GM18867 (cell line): Measurements from ENCODE around the gene MESD.
A peak's percentile ranks its signal among the peaks of the same experiment; 100 is the strongest.

Experiments
- ATAC-seq: cut with Tn5 transposase; IDR thresholded peaks from one replicate; pipeline ENCODE4 v1.9.1; 2021; ENCODE audit warnings: mild to moderate bottlenecking, moderate library complexity; ENCODE audit not compliant: unreplicated experiment

The MESD gene

DNA sequence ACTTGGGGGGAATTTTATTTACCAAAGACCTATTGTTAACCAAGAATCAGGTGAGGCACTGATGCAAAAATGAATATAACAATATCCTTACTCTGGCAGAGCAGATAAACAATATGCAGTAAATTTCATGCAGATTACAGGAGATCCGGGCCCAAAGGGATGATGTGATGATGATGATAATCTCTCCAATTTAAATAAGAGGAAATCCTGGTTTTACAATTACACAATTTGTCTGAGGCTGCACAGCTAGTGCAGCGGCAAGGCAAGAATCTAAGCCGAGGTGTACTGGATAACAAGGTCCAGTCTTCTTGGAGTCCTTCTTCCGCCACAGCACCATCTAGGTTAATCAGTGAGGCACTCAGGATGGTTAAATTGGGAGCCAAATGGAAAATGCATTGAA, 2.4 kb upstream of the MESD start:
- no peak for ATAC-seq

DNA sequence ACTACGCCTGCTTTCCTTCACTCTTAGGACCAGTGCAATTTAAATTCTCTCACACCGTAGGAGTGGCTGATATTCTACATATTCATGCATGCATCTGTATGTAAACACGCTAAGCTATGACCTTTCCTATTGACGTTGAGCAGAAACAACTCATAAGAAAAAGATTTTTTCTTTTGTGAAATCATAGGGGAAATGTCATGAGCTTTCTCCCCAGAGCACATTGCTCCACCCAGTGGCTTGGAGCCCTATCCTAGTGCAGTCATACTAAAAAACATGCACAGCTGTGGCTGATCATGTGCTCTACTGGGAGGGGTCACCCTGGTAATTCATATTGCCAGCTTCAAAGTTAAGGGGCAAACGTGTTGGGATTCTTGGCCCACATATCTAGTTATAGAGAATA, 1.8 kb upstream of the MESD start:
- no peak for ATAC-seq

DNA sequence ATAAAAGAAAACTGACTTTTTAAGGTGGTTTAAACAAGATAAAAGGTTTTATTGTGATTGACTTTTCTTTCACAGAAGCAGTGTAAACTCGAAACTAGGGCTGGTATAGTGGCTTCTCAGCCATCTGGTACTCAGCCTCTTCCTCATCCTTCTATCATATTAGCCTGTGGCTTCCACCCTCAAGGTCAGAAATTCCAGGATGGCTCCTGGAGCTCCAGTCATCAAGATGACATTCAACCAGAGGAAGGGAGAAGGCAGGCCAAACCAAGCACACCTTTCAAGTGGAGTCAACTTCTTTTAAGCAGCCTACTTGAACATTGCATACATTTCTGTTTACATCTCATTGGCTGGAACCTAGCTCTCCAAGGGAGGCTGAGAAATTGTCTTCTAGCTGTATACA, 1.3 kb upstream of the MESD start:
- no peak for ATAC-seq

GRCh38 chr15:80989081-80989517, 520 bp downstream of the MESD start:
- ATAC-seq = peak; percentile 4

GRCh38 chr15:80988148-80988796, 1.3 kb downstream of the MESD start:
- no peak for ATAC-seq

DNA sequence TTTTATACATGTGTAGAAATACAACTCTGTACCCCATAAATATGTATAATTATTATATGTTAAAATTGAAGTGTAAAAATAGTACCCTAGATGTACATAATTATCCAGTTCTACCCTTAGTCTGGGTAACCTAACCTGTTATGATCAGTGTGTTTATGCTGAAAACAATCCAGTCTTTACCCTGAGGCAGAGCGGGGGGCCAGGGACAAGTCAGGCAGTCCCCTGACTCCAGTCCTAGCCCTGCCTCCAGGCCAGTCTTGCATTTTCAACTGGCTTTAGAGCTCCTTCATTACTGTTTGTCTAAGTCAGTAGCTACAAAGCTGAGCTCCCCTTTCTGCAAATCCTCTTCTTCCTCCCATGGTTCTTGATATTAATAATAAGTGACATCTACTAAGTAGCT, 3.1 kb downstream of the MESD start:
- no peak for ATAC-seq

DNA sequence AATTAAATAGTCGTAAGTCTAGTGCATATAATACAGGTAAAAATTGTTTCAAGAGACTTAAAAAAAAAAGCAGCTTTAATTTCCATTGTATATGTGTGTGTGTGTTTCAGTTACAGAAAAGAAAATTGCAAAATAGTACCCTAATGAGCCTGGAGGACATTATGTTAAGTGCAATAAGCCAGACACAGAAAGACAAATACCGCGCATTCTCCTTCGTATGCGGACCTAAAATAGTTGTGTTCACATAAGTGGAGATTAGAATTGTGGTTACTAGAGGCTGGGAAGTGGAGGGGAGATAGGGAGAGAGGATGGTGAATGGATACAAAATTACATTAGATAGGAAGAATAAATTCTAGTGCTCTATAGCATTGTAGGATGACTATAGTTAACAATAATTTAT, 3.6 kb downstream of the MESD start:
- ATAC-seq = no peak

DNA sequence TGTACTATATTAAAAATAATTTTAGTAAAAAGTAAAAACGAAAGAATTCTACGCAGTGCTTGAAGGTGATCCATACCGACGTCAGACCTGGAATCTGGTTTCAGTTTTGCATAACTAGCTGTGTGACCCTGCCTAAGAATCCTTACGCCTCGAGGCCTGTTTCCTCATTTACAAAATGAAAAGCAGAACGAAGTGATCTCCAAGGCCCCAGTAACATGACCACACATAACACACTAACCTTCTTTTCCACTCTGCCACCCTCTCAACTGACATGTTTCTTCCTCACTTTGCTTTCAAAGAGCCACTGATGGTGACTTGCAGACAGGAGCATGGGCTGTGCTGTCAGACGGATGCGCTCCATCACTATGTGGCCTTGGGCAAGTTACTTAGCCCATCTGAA, 4.8 kb downstream of the MESD start:
- ATAC-seq = no peak

GRCh38 chr15:80982839-80983238, 6.8 kb downstream of the MESD start:
- no peak for ATAC-seq

DNA sequence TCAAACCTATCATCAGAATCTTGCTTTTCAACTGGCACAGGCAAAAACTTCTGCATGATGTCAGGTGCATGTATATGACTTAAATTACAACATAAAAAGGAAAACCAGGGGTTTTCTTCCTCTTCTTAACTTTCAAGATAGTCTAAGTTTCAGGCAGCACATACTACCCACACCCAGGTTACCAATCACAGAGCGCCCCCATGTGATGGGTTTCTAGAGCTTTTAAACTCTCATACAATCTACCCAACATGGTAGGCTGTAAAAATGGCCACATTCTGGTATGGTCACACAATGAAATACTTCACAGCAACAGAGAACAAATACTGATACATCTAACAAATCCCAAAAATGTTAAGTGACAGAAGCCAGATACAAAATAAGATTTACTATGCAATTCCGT, 7.4 kb downstream of the MESD start:
- ATAC-seq = peak; percentile 42

DNA sequence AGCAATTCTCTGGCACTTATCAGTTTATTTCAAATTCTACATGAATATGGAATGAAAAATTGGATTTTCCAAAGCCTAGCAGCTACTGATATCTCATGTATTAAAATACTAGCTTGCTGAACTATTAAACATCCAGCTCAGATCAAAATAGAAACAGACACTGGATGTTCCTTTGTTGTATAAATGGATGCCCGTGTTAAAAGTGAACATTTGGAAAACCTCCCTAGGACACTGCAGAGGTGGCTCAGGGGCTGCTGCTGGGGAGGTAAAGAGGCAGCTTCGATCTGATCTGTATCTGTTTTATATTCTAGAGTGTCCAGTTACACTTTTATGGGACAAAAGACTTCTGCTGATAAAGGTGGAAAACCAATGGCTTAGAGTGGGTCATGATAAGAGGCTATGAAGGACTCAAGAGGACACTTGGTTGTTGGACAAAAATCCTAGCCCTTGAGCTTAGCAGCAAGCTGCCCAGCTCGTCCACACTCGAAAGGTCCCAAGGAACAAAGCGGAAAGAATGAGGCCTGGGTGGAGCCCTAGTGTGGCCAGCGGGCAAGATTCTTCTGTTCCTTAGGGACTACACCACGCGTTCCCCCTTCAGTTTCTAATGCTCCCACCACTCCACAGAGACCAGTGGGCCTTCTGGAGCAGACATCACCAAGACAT, 9.9 kb downstream of the MESD start:
- ATAC-seq = no peak

DNA sequence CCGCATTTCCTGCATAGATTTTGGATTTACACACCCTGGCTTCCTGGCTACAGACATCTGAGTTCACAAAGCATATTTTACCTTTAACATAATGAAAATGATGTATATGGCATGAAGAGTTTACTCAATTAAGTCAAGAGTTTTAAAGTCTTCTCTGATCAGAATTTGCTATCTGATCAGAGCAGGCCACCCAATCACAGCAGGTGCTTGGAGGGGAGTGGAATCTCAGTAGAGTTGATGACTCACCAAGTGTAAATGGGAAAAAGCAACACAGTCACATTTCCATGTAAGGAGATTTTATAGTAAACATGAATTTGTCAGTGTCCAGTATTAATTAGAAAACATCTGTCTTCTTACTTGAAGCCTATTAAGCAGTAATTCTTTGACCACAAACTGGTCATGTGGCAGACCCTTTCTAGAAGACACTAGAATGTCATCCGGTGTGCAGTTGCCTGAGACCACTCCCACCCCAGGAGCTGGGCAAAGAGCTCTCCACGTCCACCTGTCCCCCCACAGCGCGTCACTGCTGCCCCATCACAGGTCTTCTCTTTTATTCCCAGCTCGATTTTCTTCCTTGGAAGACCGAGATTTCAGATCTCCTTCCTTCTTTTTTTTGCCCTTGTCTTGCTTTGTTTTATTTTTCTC, 10.8 kb downstream of the MESD start:
- ATAC-seq = no peak

- ATAC-seq = no peak
These were observed 12.0 kb downstream of the MESD start for GRCh38 chr15:80977627-80978036.

DNA sequence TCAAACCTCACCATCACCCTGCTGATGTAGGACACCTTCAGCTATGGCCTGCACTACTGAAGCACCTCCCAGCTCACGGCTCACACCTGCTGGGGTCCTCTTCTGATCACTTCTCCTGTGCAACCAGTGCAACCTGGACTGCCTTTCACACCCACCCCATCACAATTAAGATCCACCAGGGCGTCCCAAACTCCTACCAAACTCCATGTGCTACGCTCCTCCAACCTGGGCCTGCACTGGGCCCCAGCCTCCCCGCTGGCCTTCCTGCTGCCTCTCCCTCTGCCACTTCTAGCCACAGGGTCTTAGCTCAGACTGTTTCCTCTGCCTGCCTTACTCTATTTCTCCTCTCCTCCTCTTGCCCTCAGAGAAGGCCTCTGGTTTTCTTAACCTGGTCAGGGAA, 12.8 kb downstream of the MESD start:
- ATAC-seq = no peak

DNA sequence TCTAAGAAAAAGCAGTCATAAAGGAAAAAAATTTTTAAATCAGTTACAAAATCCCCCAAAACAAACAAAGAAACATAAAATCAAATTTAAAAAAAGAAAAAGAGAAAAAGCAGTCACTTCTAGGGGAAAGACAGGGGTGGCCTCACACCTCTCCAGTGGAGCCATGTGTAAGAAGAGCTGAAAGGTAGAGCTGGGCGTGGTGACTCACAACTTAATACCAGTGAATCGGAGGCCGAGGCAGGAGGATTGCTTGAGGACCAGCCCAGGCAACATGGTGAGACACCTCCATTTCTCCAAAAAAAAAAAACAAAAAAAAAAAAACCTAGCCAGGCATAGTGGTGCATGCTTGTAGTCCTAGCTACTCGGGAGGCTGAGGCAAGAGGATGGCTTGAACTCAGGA, 14.7 kb downstream of the MESD start:
- no peak for ATAC-seq

GRCh38 chr15:80972276-80972675, 17.3 kb downstream of the MESD start:
- ATAC-seq = no peak

DNA sequence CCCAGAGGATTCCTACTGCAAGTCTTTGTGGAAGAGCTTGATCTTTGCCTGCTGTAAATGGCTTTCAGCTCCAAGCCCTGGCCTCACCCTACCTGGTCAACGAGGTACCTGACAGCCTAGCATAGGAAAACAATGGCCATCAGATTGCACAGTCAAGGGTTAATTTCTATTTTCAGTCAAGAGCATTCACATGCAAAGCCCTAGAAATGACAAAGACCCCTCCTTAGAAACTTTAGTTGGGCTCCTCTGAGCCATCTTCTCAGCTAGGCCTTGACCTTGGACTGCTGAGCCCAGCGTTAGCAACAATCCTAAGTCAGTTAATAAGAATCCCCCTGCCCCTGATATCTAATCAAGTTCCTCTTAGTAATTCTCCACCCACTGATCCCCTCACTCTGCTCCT, 18.5 kb downstream of the MESD start:
- ATAC-seq = no peak

- no peak for ATAC-seq
These were observed 19.0 kb downstream of the MESD start for GRCh38 chr15:80970658-80971057.

- no peak for ATAC-seq
These were observed 19.5 kb downstream of the MESD start for GRCh38 chr15:80970018-80970657.

GRCh38 chr15:80969316-80969715, 20.3 kb downstream of the MESD start:
- ATAC-seq = no peak

DNA sequence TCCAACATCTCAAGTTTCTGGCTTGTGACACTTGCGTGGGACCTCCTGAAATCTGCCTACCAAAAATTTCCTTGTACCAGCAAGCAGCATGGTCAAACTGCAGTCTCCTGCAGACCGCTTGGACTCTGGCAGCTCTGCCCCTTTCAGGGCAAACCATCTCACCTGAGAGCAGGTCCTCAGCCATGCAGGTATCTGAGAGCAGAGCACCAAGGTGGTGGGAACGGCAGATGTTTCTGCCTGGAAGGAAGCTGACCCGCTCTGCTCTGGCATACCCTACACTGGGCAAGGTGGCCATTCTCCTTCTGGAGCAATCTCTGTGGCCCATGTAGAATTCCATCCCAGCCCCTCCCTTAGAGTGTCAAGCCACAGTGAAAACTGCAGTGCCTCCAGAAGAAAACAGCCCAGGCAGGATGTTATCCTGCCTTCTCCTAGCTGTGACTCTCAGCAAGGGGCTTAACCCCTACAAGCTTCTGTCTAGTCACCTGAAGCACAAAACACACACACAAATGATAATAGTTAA, 21.6 kb downstream of the MESD start:
- ATAC-seq = no peak

DNA sequence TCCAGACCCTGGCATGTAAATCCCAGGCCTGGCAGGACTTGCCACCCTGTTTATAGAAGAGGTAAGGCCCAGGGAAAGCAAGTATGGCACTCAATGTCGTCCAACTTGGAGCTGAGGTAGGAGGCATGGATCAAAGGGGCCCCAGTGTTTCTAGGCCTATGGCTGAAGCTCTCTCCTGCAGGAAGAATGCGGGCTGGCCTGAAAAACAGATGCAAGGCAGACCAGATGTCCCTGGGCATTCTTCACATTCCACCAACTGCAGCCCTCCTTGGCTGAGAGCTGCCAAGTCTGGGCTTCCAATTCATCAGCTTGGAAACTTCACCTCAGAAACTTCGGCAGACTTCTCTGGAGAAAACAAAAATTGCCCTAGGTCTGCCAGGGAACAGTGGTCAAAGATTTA, 22.2 kb downstream of the MESD start:
- ATAC-seq = no peak
